Vagina (tissue), 2 donors: Measurements from ENCODE around the gene RAB6D.

Source experiments
- POLR2A ChIP-seq, 2 donors: fragments of 450-650 bp; IDR thresholded peaks; one replicate each; pipeline ENCODE4 v1.6.1; 2017; ENCODE audit warnings: antibody characterized with exemption in 2 of 2, mild to moderate bottlenecking in 2 of 2, moderate library complexity in 2 of 2
- POLR2AphosphoS5 ChIP-seq, 2 donors: sonication (generic); formaldehyde crosslinking; IDR thresholded peaks; one replicate each; pipeline ENCODE4 v1.9.0; 2017; ENCODE audit warnings: antibody characterized with exemption in 2 of 2, mild to moderate bottlenecking in 2 of 2, low read depth in 1 of 2; ENCODE audit not compliant: insufficient read depth in 1 of 2

GRCh38 chr2:131404753-131405152 lies 40.8 kb upstream of the RAB6D start:
- TF ChIP-seq POLR2AphosphoS5 (IDR thresholded peaks at IDR 0.05; ENCODE audit: insufficient read depth in 1 of 2, low read depth in 1 of 2) (no peak), POLR2A (IDR thresholded peaks at IDR 0.05) (no peak)
